AG04449 (cell line): ENCODE results near the gene TCF23.

Experiments used
- CTCF ChIA-PET: fragments of 350-600 bp; formaldehyde crosslinking; extraction: SDS; loops from one replicate; lab custom pipeline; 2021; ENCODE audit warnings: antibody characterized with exemption; lab: Yijun Ruan, JAX
- POLR2A ChIA-PET: fragments of 400-600, 350-600 bp; formaldehyde crosslinking; extraction: SDS; loops from one replicate; lab custom pipeline; 2020; ENCODE audit warnings: antibody characterized with exemption, inconsistent platforms; lab: Yijun Ruan, JAX
- DNase-seq: peaks from one replicate; pipeline ENCODE4 v3.0.0-alpha.2; 2010; ENCODE audit warnings: low read depth, low spot score
- H3K4me3 ChIP-seq: 2 replicates; pipeline ENCODE4 v1.5.1; 2011; ENCODE audit warnings: low read depth, mild to moderate bottlenecking, control low read depth, low read length
- CTCF ChIP-seq: IDR thresholded peaks from one replicate; pipeline ENCODE4 v1.5.1; 2011; ENCODE audit warnings: mild to moderate bottlenecking, moderate library complexity, low read length, control low read depth, inconsistent platforms; ENCODE audit not compliant: insufficient read depth; ENCODE audit errors: missing control alignments

TCF23 gene

GRCh38 chr2:27155069-27155520 is 6.3 kb downstream of the TCF23 start:
- CTCF ChIA-PET, result interaction anchor here (0.8 to 1.8 kb wide), 4 partner anchors 9 to 148 kb away, joined by 3 to 8 read pairs (median 6); no protein-coding TSS in a partner anchor
- no peak overlapping the region for H3K4me3 ChIP-seq
- no peak for DNase-seq
- POLR2A ChIA-PET, result no interaction called here
- TF ChIP-seq CTCF, result no peak

- CTCF ChIA-PET, result interaction anchor here (1.3 to 7.9 kb wide), 5 partner anchors 12 to 34 kb away, joined by 3 to 49 read pairs (median 6); partner anchors contain the start of gene PREB
- DNase-seq, result no peak
- no peak overlapping the region for H3K4me3 ChIP-seq
- POLR2A ChIA-PET, result no interaction called here
- TF ChIP-seq CTCF, result no peak
Measured at GRCh38 chr2:27158468-27158867, 9.7 kb downstream of the TCF23 start.

GRCh38 chr2:27159271-27159670 is 10.5 kb downstream of the TCF23 start:
- no peak for TF ChIP-seq CTCF
- H3K4me3 ChIP-seq, result no peak overlapping the region
- DNase-seq, result no peak
- ChIA-PET CTCF (interaction anchor here (1.3 to 7.9 kb wide), 3 partner anchors 12 to 33 kb away, joined by 6 to 49 read pairs (median 6); no protein-coding TSS in a partner anchor), POLR2A (no interaction called here)

GRCh38 chr2:27160191-27160590 is 11.4 kb downstream of the TCF23 start:
- POLR2A ChIA-PET, result no interaction called here
- TF ChIP-seq CTCF, result no peak

GRCh38 chr2:27162151-27163121 is 13.6 kb downstream of the TCF23 start:
- CTCF ChIA-PET, result interaction anchor here (0.9 to 7.9 kb wide), 5 partner anchors 8 to 119 kb away, joined by 3 to 49 read pairs (median 3); no protein-coding TSS in a partner anchor
- H3K4me3 ChIP-seq, result no peak overlapping the region
- DNase-seq, result no peak
- TF ChIP-seq CTCF, result no peak
- POLR2A ChIA-PET, result no interaction called here

More at GRCh38 chr2:27160191-27160590, 11.4 kb downstream of the TCF23 start:
- no peak overlapping the region for H3K4me3 ChIP-seq
- CTCF ChIA-PET, result interaction anchor here (1.0 to 7.9 kb wide), 4 partner anchors 11 to 143 kb away, joined by 3 to 49 read pairs (median 4); partner anchors contain the start of gene CGREF1
- DNase-seq, result no peak
